Upper lobe of left lung (tissue), 4 donors: ENCODE results near the gene FRMPD1.

ENCODE experiments used
- CTCF ChIP-seq, 6 experiments: fragments of 450-650 bp in 4 of 6; fragments of 200-600 bp in 2 of 6; sonication (generic) in 2 of 6; IDR thresholded peaks; one replicate each; pipeline ENCODE4 v1.5.1; 2016 to 2019; ENCODE audit warnings: antibody characterized with exemption in 6 of 6
- POLR2A ChIP-seq, 4 donors: fragments of 450-650 bp; IDR thresholded peaks; one replicate each; pipeline ENCODE4 v1.5.1; 2016 to 2017; ENCODE audit warnings: antibody characterized with exemption in 4 of 4, mild to moderate bottlenecking in 2 of 4

- TF ChIP-seq CTCF (IDR thresholded peaks at IDR 0.05) (no peak), POLR2A (IDR thresholded peaks at IDR 0.05) (no peak)
Measured at GRCh38 chr9:37619806-37620205, 30.9 kb upstream of the FRMPD1 start.
